SK-N-SH treated with all-trans-retinoic acid at 6 μM for 48 hours (cell line): ENCODE data around the gene THSD4.

Source experiments
- ATAC-seq: fragments of 200-7000 bp; cut with Tn5 transposase; 3 replicates; pipeline ENCODE4 v1.9.1; 2020; ENCODE audit warnings: mild to moderate bottlenecking, moderate library complexity
- ARNTL ChIP-seq: fragments of 450-650 bp; formaldehyde crosslinking; IDR thresholded peaks from 2 replicates; pipeline ENCODE4 v1.5.0; 2020; ENCODE audit warnings: low read depth, mild to moderate bottlenecking, moderate library complexity, borderline replicate concordance
- BACH2 ChIP-seq: fragments of 250-450 bp; sonication (Bioruptor Pico); IDR thresholded peaks from 2 replicates; pipeline ENCODE4 v1.9.0; 2021; ENCODE audit warnings: mild to moderate bottlenecking, borderline replicate concordance
- CSDC2 ChIP-seq: fragments of 250-450 bp; sonication (Bioruptor Pico); IDR thresholded peaks from 2 replicates; pipeline ENCODE4 v1.5.0; 2020; ENCODE audit warnings: mild to moderate bottlenecking, moderate library complexity
- CSRNP3 ChIP-seq: fragments of 250-450 bp; sonication (Bioruptor Pico); IDR thresholded peaks from 2 replicates; pipeline ENCODE4 v1.5.1; 2021; ENCODE audit warnings: mild to moderate bottlenecking, moderate library complexity
- ESRRG ChIP-seq: fragments of 250-450 bp; sonication (Bioruptor Pico); IDR thresholded peaks from 2 replicates; pipeline ENCODE4 v1.6.1; 2021; ENCODE audit warnings: mild to moderate bottlenecking
- GLIS3 ChIP-seq: fragments of 250-450 bp; sonication (Bioruptor Pico); IDR thresholded peaks from 2 replicates; pipeline ENCODE4 v1.5.0; 2020; ENCODE audit warnings: mild to moderate bottlenecking, moderate library complexity
- ISL1 ChIP-seq: fragments of 250-450 bp; sonication (Bioruptor Pico); IDR thresholded peaks from 2 replicates; pipeline ENCODE4 v2.1.2; 2022; ENCODE audit warnings: mild to moderate bottlenecking, moderate library complexity
- OSR1 ChIP-seq: fragments of 250-450 bp; sonication (Bioruptor Pico); IDR thresholded peaks from 2 replicates; pipeline ENCODE4 v1.8.0; 2022; ENCODE audit warnings: moderate library complexity, mild to moderate bottlenecking, inconsistent platforms
- PATZ1 ChIP-seq: fragments of 250-450 bp; sonication (Bioruptor Pico); IDR thresholded peaks from 2 replicates; pipeline ENCODE4 v1.8.0; 2020; ENCODE audit warnings: mild to moderate bottlenecking, moderate library complexity, borderline replicate concordance
- POU6F1 ChIP-seq: fragments of 250-450 bp; sonication (Bioruptor Pico); IDR thresholded peaks from 2 replicates; pipeline ENCODE4 v1.8.0; 2021; ENCODE audit warnings: low read depth, mild to moderate bottlenecking, moderate library complexity, borderline replicate concordance
- PPARA ChIP-seq: fragments of 250-450 bp; sonication (Bioruptor Pico); IDR thresholded peaks from 2 replicates; pipeline ENCODE4 v1.5.0; 2020; ENCODE audit warnings: mild to moderate bottlenecking, borderline replicate concordance
- RARB ChIP-seq: fragments of 250-450 bp; sonication (Bioruptor Pico); IDR thresholded peaks from 2 replicates; pipeline ENCODE4 v1.8.0; 2021; ENCODE audit warnings: mild to moderate bottlenecking, moderate library complexity
- TCF4 ChIP-seq: fragments of 250-450 bp; sonication (Bioruptor Pico); IDR thresholded peaks from 2 replicates; pipeline ENCODE4 v1.8.0; 2021; ENCODE audit warnings: mild to moderate bottlenecking, moderate library complexity, borderline replicate concordance
- TOX ChIP-seq: fragments of 250-450 bp; sonication (Bioruptor Pico); IDR thresholded peaks from 2 replicates; pipeline ENCODE4 v1.8.0; 2021; ENCODE audit warnings: mild to moderate bottlenecking, moderate library complexity, borderline replicate concordance
- TSHZ2 ChIP-seq: fragments of 250-450 bp; sonication (Bioruptor Pico); IDR thresholded peaks from 2 replicates; pipeline ENCODE4 v1.5.0; 2020; ENCODE audit warnings: mild to moderate bottlenecking, moderate library complexity
- ZC3H10 ChIP-seq: fragments of 250-450 bp; sonication (Bioruptor Pico); IDR thresholded peaks from 2 replicates; pipeline ENCODE4 v1.5.1; 2021; ENCODE audit warnings: mild to moderate bottlenecking, moderate library complexity
- ZFP3 ChIP-seq: fragments of 250-450 bp; sonication (Bioruptor Pico); IDR thresholded peaks from 2 replicates; pipeline ENCODE4 v1.5.0; 2020; ENCODE audit warnings: mild to moderate bottlenecking, moderate library complexity
- ZFP30 ChIP-seq: fragments of 450-650 bp; formaldehyde crosslinking; IDR thresholded peaks from 2 replicates; pipeline ENCODE4 v1.5.0; 2022; ENCODE audit warnings: mild to moderate bottlenecking, moderate library complexity
- ZNF565 ChIP-seq: fragments of 450-650 bp; formaldehyde crosslinking; conservative IDR thresholded peaks from 2 replicates; pipeline ENCODE4 v1.5.0; 2020; ENCODE audit warnings: low read depth, mild to moderate bottlenecking, moderate library complexity
- ZNF8 ChIP-seq: fragments of 450-650 bp; formaldehyde crosslinking; IDR thresholded peaks from 2 replicates; pipeline ENCODE4 v1.5.0; 2020; ENCODE audit warnings: mild to moderate bottlenecking, moderate library complexity
- TF ChIP-seq, protein P1 (sequence below): fragments of 250-450 bp; sonication (Bioruptor Pico); IDR thresholded peaks from 2 replicates; pipeline ENCODE4 v1.5.1; 2020; ENCODE audit warnings: low read depth, mild to moderate bottlenecking, moderate library complexity

The THSD4 gene

DNA sequence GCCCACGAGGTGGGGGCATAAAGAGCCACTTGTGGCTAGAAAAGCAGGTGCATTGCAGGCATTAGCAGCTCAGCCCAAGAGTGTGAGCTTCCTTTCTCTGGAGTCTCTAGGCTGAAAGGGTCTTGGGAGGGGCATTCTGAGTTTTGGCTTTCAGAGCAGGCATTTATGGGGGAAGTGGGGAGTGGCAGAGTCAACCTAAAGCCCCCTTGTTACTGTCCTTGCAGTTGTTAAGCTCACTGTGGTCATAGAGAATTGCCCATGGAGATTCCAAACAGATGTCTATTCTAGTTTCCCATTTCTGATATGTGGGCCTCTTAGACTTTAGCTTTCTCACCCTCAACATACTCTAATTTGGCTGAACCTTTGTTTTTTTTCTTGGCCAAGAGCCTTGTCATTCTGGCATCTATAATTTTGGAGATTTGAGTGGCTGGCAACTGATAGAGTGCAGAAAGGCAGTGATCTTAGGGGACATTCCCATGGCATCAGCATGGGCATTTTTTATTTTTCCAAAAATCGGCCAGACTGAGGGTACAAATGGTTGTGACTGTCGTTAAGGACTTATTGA, 217.9 kb downstream of the THSD4 start (continued):
- TF ChIP-seq POU6F1 (CRISPR knock-in tag) (no peak), RARB (CRISPR knock-in tag) (no peak), ZNF8 (CRISPR knock-in tag) (no peak), ZFP30 (CRISPR knock-in tag) (no peak), OSR1 (CRISPR knock-in tag) (no peak)

DNA sequence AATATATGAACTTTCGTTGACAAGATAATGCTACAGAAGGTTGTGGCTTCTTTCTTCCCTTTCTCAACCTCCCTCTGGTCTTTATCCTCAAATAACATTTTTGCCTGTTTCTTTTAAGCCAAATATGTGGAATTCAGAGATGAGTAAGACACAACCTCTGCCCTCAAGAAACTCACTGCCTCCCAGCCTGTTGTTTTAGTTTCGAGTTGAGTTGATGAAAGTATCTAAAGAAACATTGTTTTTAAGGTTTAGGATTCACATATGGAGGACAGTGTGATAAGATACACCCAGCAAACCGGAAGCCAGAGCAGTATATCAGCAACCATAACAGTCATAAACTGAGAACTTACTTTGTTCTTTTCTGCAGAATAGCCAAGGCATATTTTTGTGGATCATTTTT, 218.6 kb downstream of the THSD4 start:
- ATAC-seq, result peak; percentile 19; the same call in 2 of the 3 replicates
- TF ChIP-seq ZNF565 (no peak), OSR1 (CRISPR knock-in tag) (no peak), TSHZ2 (CRISPR knock-in tag) (no peak), ZC3H10 (CRISPR knock-in tag) (no peak), ZFP3 (CRISPR knock-in tag) (no peak)

DNA sequence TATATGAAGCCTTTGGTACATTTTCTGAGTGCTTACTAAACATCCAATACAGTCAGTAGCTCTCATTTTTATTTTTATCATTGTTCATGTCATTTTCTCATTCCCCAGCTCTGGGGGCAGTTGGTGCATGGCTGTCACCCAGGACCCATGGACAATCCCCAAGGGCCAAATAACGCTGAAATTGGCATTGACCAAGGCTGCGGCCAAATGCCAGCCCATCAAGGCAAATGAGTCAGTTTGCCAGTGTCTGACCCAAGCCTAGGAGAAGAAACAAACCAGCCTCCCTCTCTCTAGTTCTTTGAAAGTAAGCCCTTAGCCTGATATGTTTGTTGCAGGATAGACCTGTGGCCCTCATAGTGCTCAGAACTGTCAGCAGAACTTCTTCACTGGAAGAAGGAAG, 219.2 kb downstream of the THSD4 start:
- no peak for TF ChIP-seq TCF4 (CRISPR knock-in tag)
- no peak for TF ChIP-seq BACH2 (CRISPR knock-in tag)
- no peak for TF ChIP-seq ZNF8 (CRISPR knock-in tag)
- TF ChIP-seq ZC3H10 (CRISPR knock-in tag), result no peak
- no peak for TF ChIP-seq CSRNP3 (CRISPR knock-in tag)
- no peak for TF ChIP-seq POU6F1 (CRISPR knock-in tag)
- no peak for TF ChIP-seq CSDC2 (CRISPR knock-in tag)
- TF ChIP-seq RARB (CRISPR knock-in tag), result no peak
- no peak for TF ChIP-seq TOX (CRISPR knock-in tag)
- TF ChIP-seq GLIS3 (CRISPR knock-in tag), result no peak
- no peak for TF ChIP-seq TSHZ2 (CRISPR knock-in tag)
- no peak for TF ChIP-seq ZFP3 (CRISPR knock-in tag)
- TF ChIP-seq ISL1 (CRISPR knock-in tag), result no peak
- TF ChIP-seq PATZ1 (CRISPR knock-in tag), result no peak
- no peak for TF ChIP-seq ARNTL
- TF ChIP-seq, protein P1, sequence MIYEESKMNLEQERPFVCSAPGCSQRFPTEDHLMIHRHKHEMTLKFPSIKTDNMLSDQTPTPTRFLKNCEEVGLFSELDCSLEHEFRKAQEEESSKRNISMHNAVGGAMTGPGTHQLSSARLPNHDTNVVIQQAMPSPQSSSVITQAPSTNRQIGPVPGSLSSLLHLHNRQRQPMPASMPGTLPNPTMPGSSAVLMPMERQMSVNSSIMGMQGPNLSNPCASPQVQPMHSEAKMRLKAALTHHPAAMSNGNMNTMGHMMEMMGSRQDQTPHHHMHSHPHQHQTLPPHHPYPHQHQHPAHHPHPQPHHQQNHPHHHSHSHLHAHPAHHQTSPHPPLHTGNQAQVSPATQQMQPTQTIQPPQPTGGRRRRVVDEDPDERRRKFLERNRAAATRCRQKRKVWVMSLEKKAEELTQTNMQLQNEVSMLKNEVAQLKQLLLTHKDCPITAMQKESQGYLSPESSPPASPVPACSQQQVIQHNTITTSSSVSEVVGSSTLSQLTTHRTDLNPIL (CRISPR knock-in tag), result no peak
- no peak for TF ChIP-seq PPARA (CRISPR knock-in tag)
- TF ChIP-seq ESRRG, result no peak
- TF ChIP-seq, all 23 proteins: peak for 0
- ATAC-seq, result peak; percentile 10; the same call in 2 of the 3 replicates
